K562 (cell line): ENCODE results near the gene MRPS15. TPM values are rescaled to one million over a fixed set of nuclear protein-coding genes. Genes with fewer than 3 reads are reported as not detected.

ENCODE experiments used
- ARNT ChIP-seq, 2 experiments: fragments of 450-650 bp; IDR thresholded peaks; 2 replicates each; pipeline ENCODE4 v1.6.1; 2016; ENCODE audit warnings: mild to moderate bottlenecking in 1 of 2
- CHD4 ChIP-seq: fragments of 200-600 bp; sonication (generic); IDR thresholded peaks from 3 replicates; pipeline ENCODE4 v1.6.1; 2012; ENCODE audit warnings: low read depth, mild to moderate bottlenecking, mixed read lengths, low read length, inconsistent platforms; ENCODE audit not compliant: insufficient read depth, insufficient replicate concordance, poor library complexity, severe bottlenecking
- HSF4 ChIP-seq: fragments of 250-450 bp; sonication (Bioruptor Pico); IDR thresholded peaks from 2 replicates; pipeline ENCODE4 v2.1.2; 2022; ENCODE audit warnings: mild to moderate bottlenecking, moderate library complexity, borderline replicate concordance
- IFI16 ChIP-seq: fragments of 250-450 bp; sonication (Bioruptor Pico); IDR thresholded peaks from 2 replicates; pipeline ENCODE4 v2.1.2; 2022; ENCODE audit warnings: mild to moderate bottlenecking, inconsistent platforms
- LEF1 ChIP-seq: fragments of 450-650 bp; IDR thresholded peaks from 2 replicates; pipeline ENCODE4 v1.6.1; 2016; ENCODE audit warnings: mild to moderate bottlenecking
- MAFG ChIP-seq: fragments of 450-650 bp; conservative IDR thresholded peaks from 2 replicates; pipeline ENCODE4 v1.6.1; 2016; ENCODE audit warnings: missing genetic modification characterization, missing compliant biosample characterization
- MCM2 ChIP-seq: fragments of 450-650 bp; IDR thresholded peaks from 2 replicates; pipeline ENCODE4 v1.6.1; 2017; ENCODE audit warnings: low read depth, mild to moderate bottlenecking
- MTA1 ChIP-seq: fragments of 450-650 bp; IDR thresholded peaks from 2 replicates; pipeline ENCODE4 v1.6.1; 2017; ENCODE audit warnings: borderline replicate concordance
- MXI1 ChIP-seq: IDR thresholded peaks from 2 replicates; pipeline ENCODE4 v1.6.1; 2011; ENCODE audit warnings: low read depth, mild to moderate bottlenecking, improper control_type of control experiment, low read length
- PYGO2 ChIP-seq: fragments of 450-650 bp; IDR thresholded peaks from 2 replicates; pipeline ENCODE4 v1.6.1; 2016; ENCODE audit warnings: mild to moderate bottlenecking, missing genetic modification characterization, moderate library complexity, missing compliant biosample characterization
- RFX1 ChIP-seq: fragments of 450-650 bp; IDR thresholded peaks from 2 replicates; pipeline ENCODE4 v1.6.1; 2016; ENCODE audit warnings: mild to moderate bottlenecking, moderate library complexity
- TCF7L2 ChIP-seq: fragments of 150-350 bp; IDR thresholded peaks from 2 replicates; pipeline ENCODE4 v1.6.1; 2016; ENCODE audit warnings: low read depth, mild to moderate bottlenecking, low read length, moderate library complexity
- ZNF121 ChIP-seq: sonication (generic); formaldehyde crosslinking; conservative IDR thresholded peaks from 2 replicates; pipeline ENCODE4 v1.8.0; 2022; ENCODE audit warnings: missing genetic modification reagents
- ZNF778 ChIP-seq: fragments of 450-650 bp; formaldehyde crosslinking; IDR thresholded peaks from 2 replicates; pipeline ENCODE4 v1.4.0; 2020; ENCODE audit warnings: mild to moderate bottlenecking, moderate library complexity
- polyA plus RNA-seq, 8 experiments: library from polyadenylated mRNA; depleted of rRNA in 4 of 8; stranded (reverse) in 5 of 8; unstranded in 3 of 8; fragments of >200 nt; fragmentation: Nextera tagmentation in 2 of 8; fragmentation: Illumina TruSeq in 1 of 8; extraction: Ambion mirVana in 2 of 8; extraction: Trizol in 1 of 8; gene quantifications; 2 replicates each; pipeline versions ENCODE4 v1.2.1 to v1.2.3, GENCODE V29; 2011 to 2014; ENCODE audit warnings: inconsistent platforms in 1 of 8, missing spikeins in 1 of 8
- total RNA-seq, 7 experiments: library from RNA; depleted of rRNA in 6 of 7; stranded (reverse); fragments of >200 nt in 6 of 7; fragmentation: Illumina TruSeq in 2 of 7; extraction: Trizol in 2 of 7; gene quantifications; 2 replicates each; pipeline versions ENCODE4 v1.2.1 to v1.2.3, GENCODE V29; 2011 to 2021; ENCODE audit warnings: low replicate concordance in 1 of 7
- TF ChIP-seq, protein P1 (sequence below): fragments of 250-450 bp; sonication (Bioruptor Pico); IDR thresholded peaks from 2 replicates; pipeline ENCODE4 v1.4.0; 2020
- TF ChIP-seq, protein P2 (sequence below), 2 experiments: fragments of 450-650 bp in 1 of 2; sonication (generic) in 1 of 2; formaldehyde crosslinking in 1 of 2; IDR thresholded peaks in 1 of 2; conservative IDR thresholded peaks in 1 of 2; 2 replicates each; pipeline versions ENCODE4 v1.6.1 to v1.8.1; 2016 to 2023; ENCODE audit warnings: mild to moderate bottlenecking in 2 of 2, moderate library complexity in 2 of 2, inconsistent platforms in 1 of 2, missing genetic modification reagents in 1 of 2
- TF ChIP-seq, protein P3 (sequence below): fragments of 200-800 bp; sonication (Bioruptor generic); IDR thresholded peaks from 2 replicates; pipeline ENCODE4 v1.6.1; 2017; ENCODE audit warnings: missing genetic modification characterization, missing compliant biosample characterization

The MRPS15 gene
- total and polyA plus RNA-seq, 9 of the 15 experiments (the other 6 are each of a cell fraction or from before 2014, with no cell fraction given): 62.9 to 286 (median 149) TPM

DNA sequence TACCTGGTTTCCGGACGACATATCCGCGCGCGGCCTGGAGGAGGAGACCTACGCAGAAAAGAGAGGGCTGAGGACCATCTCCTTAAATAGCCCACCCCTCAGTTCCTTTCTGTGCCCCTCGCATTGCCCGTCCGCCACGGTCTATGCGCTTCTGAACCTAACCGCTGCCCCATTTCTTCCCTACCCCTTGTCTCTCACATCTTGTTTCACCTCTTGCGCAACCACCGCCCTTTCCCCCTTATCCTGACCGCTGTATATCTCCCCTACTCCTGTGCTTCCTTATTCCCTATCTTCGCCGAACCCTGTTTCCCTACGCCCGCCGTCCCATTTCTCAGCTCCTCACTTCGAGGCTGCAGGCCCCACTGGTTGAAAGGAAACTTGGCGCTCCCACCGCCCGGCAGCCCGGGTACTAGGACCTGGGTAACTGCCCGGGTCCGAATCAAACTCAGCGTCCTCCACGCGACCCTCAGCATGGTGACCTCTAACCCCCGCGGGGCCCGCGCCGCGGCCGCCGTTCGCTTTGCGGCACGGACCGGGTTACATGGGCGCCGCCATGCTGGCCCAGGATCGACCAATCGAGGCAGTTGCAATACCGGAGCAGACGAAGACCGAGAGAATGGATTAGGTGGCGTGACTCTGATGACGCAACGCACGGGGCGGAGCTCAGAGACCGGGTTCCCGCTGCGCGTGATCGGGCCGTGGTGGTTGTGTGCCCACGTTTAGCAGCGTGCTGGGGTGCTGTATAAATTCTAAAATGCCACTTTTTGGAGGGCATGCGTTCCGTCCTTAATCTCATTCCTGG is at the start of gene MRPS15 (continued):
- TF ChIP-seq, protein P1, sequence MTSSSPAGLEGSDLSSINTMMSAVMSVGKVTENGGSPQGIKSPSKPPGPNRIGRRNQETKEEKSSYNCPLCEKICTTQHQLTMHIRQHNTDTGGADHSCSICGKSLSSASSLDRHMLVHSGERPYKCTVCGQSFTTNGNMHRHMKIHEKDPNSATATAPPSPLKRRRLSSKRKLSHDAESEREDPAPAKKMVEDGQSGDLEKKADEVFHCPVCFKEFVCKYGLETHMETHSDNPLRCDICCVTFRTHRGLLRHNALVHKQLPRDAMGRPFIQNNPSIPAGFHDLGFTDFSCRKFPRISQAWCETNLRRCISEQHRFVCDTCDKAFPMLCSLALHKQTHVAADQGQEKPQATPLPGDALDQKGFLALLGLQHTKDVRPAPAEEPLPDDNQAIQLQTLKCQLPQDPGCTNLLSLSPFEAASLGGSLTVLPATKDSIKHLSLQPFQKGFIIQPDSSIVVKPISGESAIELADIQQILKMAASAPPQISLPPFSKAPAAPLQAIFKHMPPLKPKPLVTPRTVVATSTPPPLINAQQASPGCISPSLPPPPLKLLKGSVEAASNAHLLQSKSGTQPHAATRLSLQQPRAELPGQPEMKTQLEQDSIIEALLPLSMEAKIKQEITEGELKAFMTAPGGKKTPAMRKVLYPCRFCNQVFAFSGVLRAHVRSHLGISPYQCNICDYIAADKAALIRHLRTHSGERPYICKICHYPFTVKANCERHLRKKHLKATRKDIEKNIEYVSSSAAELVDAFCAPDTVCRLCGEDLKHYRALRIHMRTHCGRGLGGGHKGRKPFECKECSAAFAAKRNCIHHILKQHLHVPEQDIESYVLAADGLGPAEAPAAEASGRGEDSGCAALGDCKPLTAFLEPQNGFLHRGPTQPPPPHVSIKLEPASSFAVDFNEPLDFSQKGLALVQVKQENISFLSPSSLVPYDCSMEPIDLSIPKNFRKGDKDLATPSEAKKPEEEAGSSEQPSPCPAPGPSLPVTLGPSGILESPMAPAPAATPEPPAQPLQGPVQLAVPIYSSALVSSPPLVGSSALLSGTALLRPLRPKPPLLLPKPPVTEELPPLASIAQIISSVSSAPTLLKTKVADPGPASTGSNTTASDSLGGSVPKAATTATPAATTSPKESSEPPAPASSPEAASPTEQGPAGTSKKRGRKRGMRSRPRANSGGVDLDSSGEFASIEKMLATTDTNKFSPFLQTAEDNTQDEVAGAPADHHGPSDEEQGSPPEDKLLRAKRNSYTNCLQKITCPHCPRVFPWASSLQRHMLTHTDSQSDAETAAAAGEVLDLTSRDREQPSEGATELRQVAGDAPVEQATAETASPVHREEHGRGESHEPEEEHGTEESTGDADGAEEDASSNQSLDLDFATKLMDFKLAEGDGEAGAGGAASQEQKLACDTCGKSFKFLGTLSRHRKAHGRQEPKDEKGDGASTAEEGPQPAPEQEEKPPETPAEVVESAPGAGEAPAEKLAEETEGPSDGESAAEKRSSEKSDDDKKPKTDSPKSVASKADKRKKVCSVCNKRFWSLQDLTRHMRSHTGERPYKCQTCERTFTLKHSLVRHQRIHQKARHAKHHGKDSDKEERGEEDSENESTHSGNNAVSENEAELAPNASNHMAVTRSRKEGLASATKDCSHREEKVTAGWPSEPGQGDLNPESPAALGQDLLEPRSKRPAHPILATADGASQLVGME (CRISPR knock-in tag): 0 out of 2 replicates have a peak, but pooled peaks have one; percentile 30
- TF ChIP-seq HSF4 (CRISPR knock-in tag) (no peak), MXI1 (peak; percentile 96), RFX1 (no peak), LEF1 (peak; percentile 56; the same call in 1 of the 2 replicates), MCM2 (no peak), MTA1 (peak; percentile 86), CHD4 (peak; percentile 20), ZNF121 (CRISPR knock-in tag) (no peak), IFI16 (CRISPR knock-in tag) (no peak), ARNT (IDR thresholded peaks at IDR 0.05) (peak in 1 of 2 experiments; percentile 84; a peak in 2 of 4 replicates), TCF7L2 (peak; percentile 79), ZNF778 (CRISPR knock-in tag) (no peak), MAFG (no peak), PYGO2 (tag) (no peak)
- TF ChIP-seq, protein P2, sequence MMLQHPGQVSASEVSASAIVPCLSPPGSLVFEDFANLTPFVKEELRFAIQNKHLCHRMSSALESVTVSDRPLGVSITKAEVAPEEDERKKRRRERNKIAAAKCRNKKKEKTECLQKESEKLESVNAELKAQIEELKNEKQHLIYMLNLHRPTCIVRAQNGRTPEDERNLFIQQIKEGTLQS (IDR thresholded peaks at IDR 0.05): peak; percentile 100
- TF ChIP-seq, protein P2 (CRISPR knock-in tag; conservative IDR thresholded peaks at IDR 0.05): peak; percentile 99
- TF ChIP-seq, protein P3, sequence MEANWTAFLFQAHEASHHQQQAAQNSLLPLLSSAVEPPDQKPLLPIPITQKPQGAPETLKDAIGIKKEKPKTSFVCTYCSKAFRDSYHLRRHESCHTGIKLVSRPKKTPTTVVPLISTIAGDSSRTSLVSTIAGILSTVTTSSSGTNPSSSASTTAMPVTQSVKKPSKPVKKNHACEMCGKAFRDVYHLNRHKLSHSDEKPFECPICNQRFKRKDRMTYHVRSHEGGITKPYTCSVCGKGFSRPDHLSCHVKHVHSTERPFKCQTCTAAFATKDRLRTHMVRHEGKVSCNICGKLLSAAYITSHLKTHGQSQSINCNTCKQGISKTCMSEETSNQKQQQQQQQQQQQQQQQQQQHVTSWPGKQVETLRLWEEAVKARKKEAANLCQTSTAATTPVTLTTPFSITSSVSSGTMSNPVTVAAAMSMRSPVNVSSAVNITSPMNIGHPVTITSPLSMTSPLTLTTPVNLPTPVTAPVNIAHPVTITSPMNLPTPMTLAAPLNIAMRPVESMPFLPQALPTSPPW (CRISPR knock-in tag): peak; percentile 82; the same call in 1 of the 2 replicates
